SK-MEL-5 (cell line): ENCODE measurements around the gene TCF7L1. TPM values are rescaled to one million over a fixed set of nuclear protein-coding genes. Genes with fewer than 3 reads are reported as not detected.
A peak's percentile ranks its signal among the peaks of the same experiment; 100 is the strongest.

ENCODE experiments used
- DNase-seq: peaks from one replicate; pipeline ENCODE4 v3.0.0-alpha.2; 2016; ENCODE audit warnings: low read depth, low spot score
- in situ Hi-C: cut with HindIII; loops from 2 replicates; pipeline ENCODE4 v1.10.0; 2016; ENCODE audit warnings: low sequenced_read_pairs, high pct_unique_total_duplicates, low pct_unique_long_range_greater_than_20kb
- total RNA-seq: library from RNA; depleted of rRNA; stranded (reverse); fragments of >200 nt; shearing (Covaris generic); gene quantifications from 2 replicates; pipeline ENCODE4 v1.2.3, GENCODE V29; 2014

The TCF7L1 gene
- total RNA-seq, 1 experiment from 2014 or later: 0.71 TPM

DNA sequence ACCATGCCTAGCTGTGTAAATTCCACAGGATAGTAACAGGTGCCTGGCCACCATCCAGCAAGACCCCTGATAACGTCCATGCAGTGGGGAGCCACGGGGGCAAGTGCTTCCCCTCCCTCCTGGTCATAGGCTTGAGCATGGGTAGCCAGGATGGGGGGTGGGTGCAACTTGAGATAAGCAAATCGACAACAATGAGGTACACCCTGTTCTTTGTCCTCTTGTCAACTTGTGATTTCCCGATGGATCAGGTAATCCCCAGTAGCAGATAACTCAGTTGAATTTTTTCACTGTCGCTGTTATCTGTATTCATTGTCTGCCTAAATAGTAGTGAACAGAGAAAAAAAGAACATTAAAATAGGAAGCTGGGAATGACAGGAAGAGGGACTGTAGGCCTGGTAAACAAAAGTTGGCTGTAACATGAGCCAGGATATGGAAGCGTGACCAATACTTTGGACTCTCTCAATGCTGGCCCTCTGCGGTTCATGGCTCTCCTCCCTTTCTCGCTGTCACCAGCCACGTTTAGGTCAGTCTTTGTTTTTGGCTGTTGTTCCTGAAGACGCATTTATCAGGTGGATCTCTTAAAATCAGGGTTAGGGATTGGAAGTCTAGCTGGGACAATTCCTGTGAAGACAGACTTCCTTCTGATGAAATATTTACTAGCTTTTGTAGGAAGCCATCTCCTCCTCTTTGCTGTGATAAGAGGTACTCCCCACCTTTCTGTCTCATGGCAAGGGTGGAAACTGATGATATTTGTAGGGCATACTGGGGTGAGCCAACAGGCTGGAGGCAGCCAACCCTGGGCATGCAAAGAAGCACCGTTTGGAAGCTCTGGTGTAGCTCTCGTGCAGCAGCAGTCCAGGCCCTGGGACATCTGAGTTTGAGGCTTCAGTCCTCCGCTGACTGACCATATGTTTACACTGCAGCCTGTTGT lies 42.4 kb downstream of the TCF7L1 start:
- no peak for DNase-seq
- in situ Hi-C loops: no loop called here

GRCh38 chr2:85177031-85177824 lies 44.0 kb downstream of the TCF7L1 start:
- no peak for DNase-seq
- in situ Hi-C loops: no loop called here

DNA sequence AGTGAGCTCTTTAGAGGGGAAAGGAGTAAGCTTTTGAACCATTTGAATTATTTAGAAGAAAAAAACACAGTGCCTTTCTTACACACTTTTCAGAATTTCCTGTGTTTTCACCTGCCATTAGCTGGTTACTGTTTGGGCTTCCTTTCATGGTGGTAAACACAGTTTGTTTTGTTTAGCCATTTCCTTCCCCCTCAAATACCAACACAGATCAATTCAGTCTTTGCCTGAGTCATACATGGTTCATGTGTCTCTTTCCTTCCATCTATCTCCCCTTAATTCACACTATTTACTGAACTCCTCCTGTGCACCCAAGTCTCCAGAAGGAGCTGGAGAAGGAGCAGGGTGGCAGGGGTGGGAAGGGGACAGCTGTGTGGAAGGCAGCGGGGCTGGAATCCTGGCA lies 45.0 kb downstream of the TCF7L1 start:
- peak; percentile 21 for DNase-seq
- in situ Hi-C loops: no loop called here

- no peak for DNase-seq
- in situ Hi-C loops: no loop called here
Measured at GRCh38 chr2:85178980-85179411, 45.8 kb downstream of the TCF7L1 start.

DNA sequence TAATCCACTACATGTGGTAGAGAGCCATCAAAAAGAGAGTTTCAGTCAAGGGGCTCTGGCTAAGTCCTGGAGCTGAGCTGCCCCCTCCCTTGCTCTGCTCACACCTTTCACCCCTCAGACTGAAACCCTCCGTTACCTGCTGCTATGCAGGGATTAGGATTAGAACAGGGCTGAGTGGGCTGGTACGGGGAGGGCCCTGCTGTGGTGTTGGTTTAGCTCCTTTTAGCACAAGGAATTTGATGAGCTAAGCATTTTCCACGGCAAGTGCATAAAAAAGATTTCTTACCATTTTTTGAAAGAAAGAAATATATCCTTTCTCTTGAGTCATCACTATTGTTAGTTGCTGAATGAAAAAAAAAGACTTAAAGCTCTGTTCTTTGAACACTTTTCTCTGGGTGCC lies 46.3 kb downstream of the TCF7L1 start:
- in situ Hi-C loops: no loop called here
- no peak for DNase-seq

GRCh38 chr2:85180322-85181133 lies 47.3 kb downstream of the TCF7L1 start:
- in situ Hi-C loops: no loop called here
- no peak for DNase-seq

DNA sequence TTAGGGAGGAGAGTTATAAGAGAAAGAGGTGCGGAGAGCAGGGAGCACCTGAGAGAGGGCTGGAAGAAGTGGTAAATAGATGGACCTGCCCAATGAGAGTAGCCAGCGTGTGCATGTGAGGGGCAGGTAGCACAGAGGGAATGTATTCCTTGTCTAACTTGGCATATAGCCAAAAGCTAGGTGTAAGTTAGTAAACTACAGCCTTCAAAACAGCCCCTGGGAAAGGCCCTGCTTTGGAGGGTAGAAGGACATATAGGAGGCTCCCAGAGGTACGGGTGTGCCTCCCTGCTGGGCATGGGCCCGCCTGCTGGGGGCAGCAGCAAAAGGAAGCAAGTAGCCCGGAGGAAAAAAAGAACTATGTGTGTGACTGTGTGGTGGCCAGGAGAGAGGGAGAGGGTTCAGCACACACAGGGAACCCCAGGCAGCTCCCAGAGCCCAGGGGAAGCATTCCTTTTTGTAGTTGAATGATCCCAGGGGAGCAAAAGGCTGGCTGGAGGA lies 48.0 kb downstream of the TCF7L1 start:
- in situ Hi-C loops: no loop called here

GRCh38 chr2:85181844-85182456 lies 48.8 kb downstream of the TCF7L1 start:
- no peak for DNase-seq
- in situ Hi-C loops: no loop called here

More for the DNA sequence above, 48.0 kb downstream of the TCF7L1 start:
- peak; percentile 46 for DNase-seq

DNA sequence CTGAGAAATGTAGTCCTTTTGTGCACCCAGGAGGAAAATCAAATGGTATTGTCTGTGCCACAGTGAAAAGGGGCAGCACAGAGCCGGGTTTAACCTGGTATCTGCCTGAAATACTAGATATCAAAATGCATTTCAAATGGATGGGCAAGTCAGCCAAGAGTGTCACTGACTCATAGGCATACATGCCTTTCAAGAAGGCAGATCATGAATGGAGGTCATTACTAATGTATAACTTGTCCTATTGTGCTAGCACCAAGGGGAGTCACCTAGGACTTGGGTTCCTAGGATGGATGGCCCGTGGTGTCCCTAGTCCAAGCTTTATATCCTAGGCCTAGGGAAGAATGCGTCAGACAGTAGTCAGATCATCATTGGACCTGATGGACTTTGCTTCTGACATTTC lies 49.9 kb downstream of the TCF7L1 start:
- no peak for DNase-seq

GRCh38 chr2:85183479-85183878 lies 50.3 kb downstream of the TCF7L1 start:
- in situ Hi-C loops: no loop called here
- DNase-seq: no peak

More for the DNA sequence above, 49.9 kb downstream of the TCF7L1 start:
- in situ Hi-C loops: no loop called here

DNA sequence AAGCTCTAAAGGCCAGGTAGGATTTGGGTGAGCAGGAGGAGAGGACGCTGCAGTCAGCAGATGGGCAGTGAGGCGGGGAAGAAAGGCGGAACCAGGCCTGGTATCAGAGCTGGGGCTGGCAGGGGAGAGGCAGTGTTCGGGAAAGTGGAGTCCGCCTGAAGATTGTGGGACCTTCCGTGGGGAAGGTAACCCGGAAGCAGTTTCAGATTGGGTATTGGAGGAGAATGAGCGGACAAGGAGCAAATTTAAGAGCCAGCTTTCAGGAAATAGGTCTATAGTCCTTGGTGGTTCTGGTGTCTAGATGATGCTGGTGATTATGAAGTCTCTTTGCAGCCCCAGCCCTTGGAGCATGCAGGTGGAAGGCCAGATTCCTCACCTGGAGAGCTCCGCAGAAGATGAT lies 51.0 kb downstream of the TCF7L1 start:
- no peak for DNase-seq
- in situ Hi-C loops: no loop called here

DNA sequence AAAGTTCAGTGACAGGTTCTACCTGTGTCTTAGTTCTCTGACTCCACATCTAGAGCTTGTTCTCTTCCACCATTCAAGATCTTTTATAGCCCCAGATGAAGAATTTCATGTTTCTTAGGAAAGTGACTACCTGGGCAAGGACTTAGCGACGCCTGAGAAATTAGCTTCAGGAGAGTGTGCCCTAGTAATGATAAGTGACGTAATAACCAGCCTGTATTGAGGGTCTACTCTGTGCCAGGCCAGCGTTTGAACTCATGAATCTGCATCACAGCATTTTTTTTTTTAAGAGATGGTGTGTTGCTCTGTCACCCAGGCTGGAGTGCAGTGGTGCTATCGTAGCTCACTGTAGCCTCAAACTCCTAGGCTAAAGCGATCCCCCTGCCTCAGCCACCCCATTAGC lies 51.8 kb downstream of the TCF7L1 start:
- no peak for DNase-seq
- in situ Hi-C loops: no loop called here

DNA sequence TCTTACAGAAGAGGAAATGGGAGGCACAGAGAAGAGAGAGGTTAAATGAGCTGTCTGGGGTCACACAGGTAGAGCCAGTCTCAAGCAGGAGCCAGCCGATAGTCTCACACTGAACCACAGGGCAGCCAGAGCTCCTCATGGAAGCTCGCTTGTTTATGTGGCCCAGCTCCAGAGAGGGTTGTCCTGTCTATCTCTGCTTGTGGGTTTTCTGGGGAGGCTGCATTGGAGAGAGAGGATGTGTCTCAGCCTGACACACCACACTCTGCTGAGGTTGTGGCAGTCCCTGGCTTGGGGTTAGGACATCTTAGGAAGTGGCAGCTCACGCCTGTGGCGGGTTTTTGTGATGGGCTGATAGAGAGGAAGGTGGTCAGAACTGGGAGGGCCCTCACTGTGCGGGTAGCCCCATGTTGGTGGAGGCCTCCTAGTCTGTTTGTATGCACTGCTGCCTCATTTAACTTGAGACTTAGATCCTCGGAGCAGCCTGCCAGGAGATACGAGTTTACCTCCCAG lies 52.3 kb downstream of the TCF7L1 start:
- no peak for DNase-seq
- in situ Hi-C loops: no loop called here

DNA sequence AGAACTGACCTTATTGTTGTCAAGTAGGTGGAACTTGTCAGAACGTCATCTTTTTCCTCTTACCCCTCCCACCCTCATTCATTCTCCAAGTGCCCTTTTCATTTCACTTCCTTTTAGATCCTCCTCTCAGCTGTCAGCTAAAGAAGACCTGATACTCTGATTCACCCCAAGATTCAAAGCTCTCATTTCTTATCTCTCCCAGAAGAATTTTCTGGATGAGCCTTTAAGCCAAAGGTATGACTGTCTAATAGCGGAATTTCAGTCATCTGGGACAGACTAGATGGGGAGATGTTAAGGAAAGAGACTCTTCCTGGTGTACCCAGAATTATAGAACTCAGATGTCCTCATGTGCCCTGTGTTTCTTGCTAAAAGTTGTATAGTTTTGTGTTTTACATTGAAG lies 53.9 kb downstream of the TCF7L1 start:
- no peak for DNase-seq
- in situ Hi-C loops: no loop called here

DNA sequence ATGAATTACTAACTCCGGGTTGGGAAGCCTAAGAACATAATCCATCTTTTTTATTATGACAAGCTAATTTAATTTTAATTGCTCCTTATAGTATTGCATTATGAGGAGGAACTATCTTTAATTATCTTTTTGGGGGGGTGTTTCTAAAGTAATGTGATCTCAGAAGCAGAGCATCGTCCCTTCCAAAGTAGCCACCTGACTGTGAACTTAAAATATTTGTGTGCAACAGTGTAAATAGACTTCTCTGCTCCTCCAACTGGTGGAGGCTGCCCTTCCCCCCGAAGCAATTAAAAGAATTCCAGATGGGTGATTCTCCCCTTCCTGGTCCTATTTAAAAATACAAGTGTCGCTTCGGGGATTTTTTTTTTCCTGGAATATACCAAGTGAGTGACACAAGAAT lies 55.7 kb downstream of the TCF7L1 start:
- in situ Hi-C loops: no loop called here
- DNase-seq: no peak

GRCh38 chr2:85189606-85190270 lies 56.5 kb downstream of the TCF7L1 start:
- no peak for DNase-seq
- in situ Hi-C loops: no loop called here

DNA sequence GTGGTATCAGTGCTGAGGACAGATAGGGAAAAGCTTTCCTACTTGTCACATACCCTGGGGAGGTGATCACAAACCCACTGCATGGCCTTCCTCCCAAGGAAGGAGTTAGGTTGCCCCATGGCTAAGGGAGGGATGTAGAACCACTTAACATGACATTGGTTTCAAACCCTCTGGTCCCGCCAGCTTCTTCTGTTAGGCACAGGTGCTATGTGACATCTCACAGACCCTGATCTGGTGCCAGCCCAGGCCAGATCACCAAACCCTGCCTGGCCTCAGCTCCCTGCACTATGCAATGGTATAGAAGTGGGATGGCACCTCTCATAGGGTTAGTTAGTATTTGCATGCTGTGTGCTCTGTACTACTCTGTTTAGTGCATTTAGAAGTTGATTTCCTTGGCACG lies 58.0 kb downstream of the TCF7L1 start:
- in situ Hi-C loops: no loop called here
- DNase-seq: no peak
